Mammary epithelial cell (primary cell): ENCODE data around the gene POU2F3.

Experiments
- CTCF ChIP-seq, 2 donors: IDR thresholded peaks in 1 of 2; conservative IDR thresholded peaks in 1 of 2; 2 replicates each; pipeline ENCODE4 v1.5.1; 2011 to 2012; ENCODE audit warnings: inconsistent platforms in 2 of 2, low read length in 2 of 2, mild to moderate bottlenecking in 2 of 2, control low read depth in 1 of 2, low read depth in 1 of 2; ENCODE audit not compliant: insufficient read depth in 1 of 2; ENCODE audit errors: extremely low read depth in 1 of 2
- EZH2 ChIP-seq: IDR thresholded peaks from 2 replicates; pipeline ENCODE4 v1.6.1; 2012; ENCODE audit warnings: low read length, inconsistent platforms, borderline replicate concordance

GRCh38 chr11:120342226-120342625, 102.3 kb downstream of the POU2F3 start:
- TF ChIP-seq CTCF (conservative IDR thresholded peaks at IDR 0.05 in 1 of 2, IDR thresholded peaks at IDR 0.05 in 1 of 2; ENCODE audit: extremely low read depth in 1 of 2, insufficient read depth in 1 of 2, low read depth in 1 of 2, low read length in 2 of 2) (no peak), EZH2 (no peak)
